Body of pancreas (tissue), 4 donors: Measurements from ENCODE around the gene VTI1A. TPM values are rescaled to one million over a fixed set of nuclear protein-coding genes. Genes with fewer than 3 reads are reported as not detected.

Experiments used
- ATAC-seq: fragments of 150-250 bp; one replicate; pipeline ENCODE4 v1.9.1; 2016
- DNase-seq, 4 donors: peaks; one replicate each; pipeline ENCODE4 v3.0.0-alpha.2; 2019
- H3K27ac ChIP-seq, 4 donors: fragments of 200-600 bp; sonication (generic); 1 replicate in 3 of 4; 2 replicates in 1 of 4; pipeline versions ENCODE4 v1.5.1 to v1.6.1; 2016 to 2019; ENCODE audit warnings: mild to moderate bottlenecking in 1 of 4, mixed read lengths in 1 of 4, moderate library complexity in 1 of 4
- H3K27me3 ChIP-seq, 2 donors: fragments of 200-600 bp; sonication (generic); one replicate each; pipeline ENCODE4 v1.6.0; 2016; ENCODE audit warnings: mild to moderate bottlenecking in 1 of 2
- H3K36me3 ChIP-seq, 2 donors: fragments of 200-600 bp; sonication (generic); replicated peaks in 1 of 2; 2 replicates each; pipeline ENCODE4 v1.5.1; 2016; ENCODE audit warnings: low read depth in 2 of 2; ENCODE audit not compliant: insufficient read depth in 1 of 2
- H3K4me1 ChIP-seq: fragments of 200-600 bp; sonication (generic); one replicate; pipeline ENCODE4 v1.6.0; 2016
- H3K4me3 ChIP-seq, 2 donors: fragments of 200-600 bp; sonication (generic); 1 replicate in 1 of 2; 2 replicates in 1 of 2; pipeline ENCODE4 v1.5.1; 2016 to 2019
- H3K9me3 ChIP-seq, 3 donors: fragments of 200-600 bp; sonication (generic); 1 replicate in 2 of 3; 2 replicates in 1 of 3; pipeline ENCODE4 v1.5.1; 2016
- POLR2A ChIP-seq, 3 donors: fragments of 450-650 bp; IDR thresholded peaks; one replicate each; pipeline ENCODE4 v1.6.1; 2016; ENCODE audit warnings: antibody characterized with exemption in 3 of 3, mild to moderate bottlenecking in 2 of 3
- WGBS, 2 donors: methylation state at CpG; one replicate each; pipeline ENCODE4 v1.1.5; 2017; 5-methylcytosine and 5-hydroxymethylcytosine counted together
- intact Hi-C: fragments of 100-400 bp; cut with DNase I; formaldehyde crosslinking; loops from one replicate; pipeline ENCODE4 v1.15.1; 2023
- total RNA-seq, 2 donors: library from RNA; depleted of rRNA; stranded (reverse); fragments of >200 nt; gene quantifications; one replicate each; pipeline ENCODE4 v1.1.0, GENCODE V29; 2016
- TF ChIP-seq, protein P1 (sequence below), 7 experiments: fragments of 450-650 bp in 4 of 7; fragments of 200-600 bp in 3 of 7; sonication (generic) in 3 of 7; IDR thresholded peaks; one replicate each; pipeline ENCODE4 v1.5.1; 2016 to 2019; ENCODE audit warnings: antibody characterized with exemption in 7 of 7

The VTI1A gene
- total RNA-seq, 2 donors from 2014 or later, result 28.3 to 84.4 TPM

DNA sequence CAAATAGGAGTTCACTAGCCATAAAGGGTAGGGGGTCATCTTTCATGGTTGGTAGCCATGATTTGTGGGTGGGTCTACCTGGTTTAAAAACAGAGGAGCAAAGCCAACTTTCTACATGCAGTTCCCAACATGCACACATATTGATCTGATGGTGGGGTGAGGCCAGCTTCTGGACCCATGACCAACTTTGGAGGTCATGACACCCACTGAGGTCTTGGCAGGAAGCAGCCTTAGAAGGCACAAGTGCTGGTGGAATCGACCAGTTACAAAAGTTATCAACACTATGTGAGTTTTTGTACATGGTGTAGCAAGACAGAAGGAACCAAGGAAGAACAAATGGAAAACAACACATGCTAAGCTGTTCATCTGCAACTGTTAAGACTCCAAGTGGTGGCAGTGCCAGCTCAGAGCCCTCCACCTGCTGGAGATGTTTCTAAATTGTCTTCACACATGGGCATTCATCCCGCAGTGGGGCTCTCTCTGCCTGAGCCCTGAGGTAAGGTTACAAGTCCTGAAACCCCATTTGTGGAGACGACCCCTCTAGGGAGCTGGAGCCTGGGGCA, 401.9 kb downstream of the VTI1A start:
- Histone ChIP-seq H3K9me3 (peaks cover 0 to 8% (median 0%) of the 10 kb centered on the region in 3 donors), H3K4me3 (no peak overlapping the region), H3K27ac (no peak overlapping the region), H3K4me1 (peaks cover 4% of the 10 kb centered on the region), H3K36me3 (no peaks in the 10 kb centered on the region), H3K27me3 (no peaks in the 10 kb centered on the region)
- TF ChIP-seq, protein P1, sequence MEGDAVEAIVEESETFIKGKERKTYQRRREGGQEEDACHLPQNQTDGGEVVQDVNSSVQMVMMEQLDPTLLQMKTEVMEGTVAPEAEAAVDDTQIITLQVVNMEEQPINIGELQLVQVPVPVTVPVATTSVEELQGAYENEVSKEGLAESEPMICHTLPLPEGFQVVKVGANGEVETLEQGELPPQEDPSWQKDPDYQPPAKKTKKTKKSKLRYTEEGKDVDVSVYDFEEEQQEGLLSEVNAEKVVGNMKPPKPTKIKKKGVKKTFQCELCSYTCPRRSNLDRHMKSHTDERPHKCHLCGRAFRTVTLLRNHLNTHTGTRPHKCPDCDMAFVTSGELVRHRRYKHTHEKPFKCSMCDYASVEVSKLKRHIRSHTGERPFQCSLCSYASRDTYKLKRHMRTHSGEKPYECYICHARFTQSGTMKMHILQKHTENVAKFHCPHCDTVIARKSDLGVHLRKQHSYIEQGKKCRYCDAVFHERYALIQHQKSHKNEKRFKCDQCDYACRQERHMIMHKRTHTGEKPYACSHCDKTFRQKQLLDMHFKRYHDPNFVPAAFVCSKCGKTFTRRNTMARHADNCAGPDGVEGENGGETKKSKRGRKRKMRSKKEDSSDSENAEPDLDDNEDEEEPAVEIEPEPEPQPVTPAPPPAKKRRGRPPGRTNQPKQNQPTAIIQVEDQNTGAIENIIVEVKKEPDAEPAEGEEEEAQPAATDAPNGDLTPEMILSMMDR (IDR thresholded peaks at IDR 0.05), result no peak
- no peak for TF ChIP-seq POLR2A (IDR thresholded peaks at IDR 0.05)
- intact Hi-C loops, result no loop called here
- WGBS, 2 donors, result 91 to 98% methylated on average over 3 of the region's 3 CpGs
- no peak for ATAC-seq
- DNase-seq, result no peak

- H3K36me3 ChIP-seq, result no peaks in the 10 kb centered on the region
- DNase-seq (no peak), ATAC-seq (no peak)
- H3K9me3 ChIP-seq, result peaks cover 0 to 8% (median 0%) of the 10 kb centered on the region in 3 donors
- no peak overlapping the region for H3K4me3 ChIP-seq
- no peaks in the 10 kb centered on the region for H3K27me3 ChIP-seq
- TF ChIP-seq POLR2A (IDR thresholded peaks at IDR 0.05), result no peak
- TF ChIP-seq, protein P1 (IDR thresholded peaks at IDR 0.05), result no peak
- H3K4me1 ChIP-seq, result peaks cover 4% of the 10 kb centered on the region
- intact Hi-C loops, result no loop called here
- WGBS, 2 donors, result 95 to 97% methylated on average over 5 to 6 of the region's 6 CpGs
- no peak overlapping the region for H3K27ac ChIP-seq
Observed at GRCh38 chr10:112849546-112849945, 402.5 kb downstream of the VTI1A start.

- intact Hi-C loops, result no loop called here
- Histone ChIP-seq H3K4me1 (peaks cover 4% of the 10 kb centered on the region), H3K27me3 (no peaks in the 10 kb centered on the region), H3K4me3 (no peak overlapping the region), H3K27ac (no peak overlapping the region), H3K36me3 (no peaks in the 10 kb centered on the region), H3K9me3 (peaks cover 0 to 8% (median 0%) of the 10 kb centered on the region in 3 donors)
- TF ChIP-seq, protein P1 (IDR thresholded peaks at IDR 0.05), result no peak
- no peak for TF ChIP-seq POLR2A (IDR thresholded peaks at IDR 0.05)
- 70 to 71% methylated on average over 4 of the region's 4 CpGs for WGBS, 2 donors
- no peak for ATAC-seq
- no peak for DNase-seq
Observed at GRCh38 chr10:112851181-112851580, 404.2 kb downstream of the VTI1A start.

- Histone ChIP-seq H3K4me1 (peaks cover 4% of the 10 kb centered on the region), H3K36me3 (no peaks in the 10 kb centered on the region), H3K27me3 (no peaks in the 10 kb centered on the region), H3K4me3 (no peak overlapping the region), H3K27ac (no peak overlapping the region), H3K9me3 (peaks cover 0 to 8% (median 0%) of the 10 kb centered on the region in 3 donors)
- DNase-seq (peak in 1 of 4 donors; percentile 18), ATAC-seq (no peak)
- intact Hi-C loops, result no loop called here
- WGBS, 2 donors, result 49 to 60% methylated on average over 3 of the region's 3 CpGs
- TF ChIP-seq, protein P1 (IDR thresholded peaks at IDR 0.05), result no peak
- no peak for TF ChIP-seq POLR2A (IDR thresholded peaks at IDR 0.05)
Observed at GRCh38 chr10:112851588-112852211, 404.7 kb downstream of the VTI1A start.

- peaks cover 0 to 8% (median 0%) of the 10 kb centered on the region in 3 donors for H3K9me3 ChIP-seq
- no peaks in the 10 kb centered on the region for H3K36me3 ChIP-seq
- 80 to 83% methylated on average over 4 of the region's 4 CpGs for WGBS, 2 donors
- H3K4me1 ChIP-seq, result peaks cover 4% of the 10 kb centered on the region
- peak in 2 of 4 donors; percentile 15 to 56 for DNase-seq
- no peak for ATAC-seq
- TF ChIP-seq, protein P1 (IDR thresholded peaks at IDR 0.05), result no peak
- no peak for TF ChIP-seq POLR2A (IDR thresholded peaks at IDR 0.05)
- intact Hi-C loops, result no loop called here
- no peaks in the 10 kb centered on the region for H3K27me3 ChIP-seq
- no peak overlapping the region for H3K4me3 ChIP-seq
- H3K27ac ChIP-seq, result no peak overlapping the region
Observed at GRCh38 chr10:112852306-112852705, 405.3 kb downstream of the VTI1A start.
